ENCODE results near the gene MBD1.
"Not testable (repeated sequence)": the region's sequence is repeated elsewhere in the genome, so short reads cannot be mapped to it uniquely, and the experiment has no call there.

Gene MBD1

DNA sequence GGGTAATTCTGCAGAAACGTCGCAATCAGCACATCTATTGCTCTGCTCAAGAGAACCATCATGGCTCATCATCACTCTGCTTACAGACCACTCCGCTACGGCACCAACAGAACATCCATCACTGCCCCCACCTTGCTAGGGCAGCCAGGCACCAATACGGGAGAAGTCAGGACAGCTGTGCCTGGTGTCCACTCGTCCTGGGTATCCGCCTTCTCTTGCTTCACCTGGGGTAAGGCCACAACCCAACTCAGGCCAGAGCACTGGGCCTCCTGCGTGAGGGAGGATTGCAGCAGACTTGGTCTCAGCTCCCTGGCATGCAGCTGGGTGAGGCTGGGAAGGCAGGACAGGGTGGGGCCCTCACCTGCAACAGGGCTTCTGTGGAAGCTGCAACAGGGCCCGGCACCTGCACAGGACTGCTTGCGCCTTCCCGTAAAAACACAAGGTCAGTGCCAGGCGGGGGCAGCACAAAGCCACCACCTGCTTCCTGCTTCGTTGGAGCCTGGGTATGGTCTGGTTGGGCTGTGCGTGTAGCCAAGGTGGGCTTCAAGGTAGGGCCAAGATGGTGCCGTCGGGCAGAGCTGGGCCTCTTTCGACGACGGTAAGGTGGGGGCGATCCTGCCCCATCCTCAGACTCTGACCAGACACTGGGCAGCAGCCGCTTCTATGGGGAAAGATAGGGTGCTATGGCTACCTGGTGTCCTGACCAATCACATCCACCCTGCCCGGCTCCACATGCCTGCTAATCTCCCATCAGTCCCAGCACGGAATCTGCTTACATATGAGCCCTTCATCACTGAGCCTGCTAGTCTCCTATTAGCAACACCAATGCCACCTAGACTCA, 7.9 kb downstream of the MBD1 start:
- Mint-ChIP-seq H3K27me3 (ENCODE audit: low read depth) (no peaks in the 10 kb centered on the region), H3K4me1 (ENCODE audit: low read depth) (peaks cover 4% of the 10 kb centered on the region), H3K36me3 (ENCODE audit: low read depth) (peaks cover 66% of the 10 kb centered on the region), H3K4me3 (no peak overlapping the region), H3K9me3 (no peaks in the 10 kb centered on the region), H3K27ac (no peak overlapping the region)
- DNase-seq (ENCODE audit: low spot score): no peak

DNA sequence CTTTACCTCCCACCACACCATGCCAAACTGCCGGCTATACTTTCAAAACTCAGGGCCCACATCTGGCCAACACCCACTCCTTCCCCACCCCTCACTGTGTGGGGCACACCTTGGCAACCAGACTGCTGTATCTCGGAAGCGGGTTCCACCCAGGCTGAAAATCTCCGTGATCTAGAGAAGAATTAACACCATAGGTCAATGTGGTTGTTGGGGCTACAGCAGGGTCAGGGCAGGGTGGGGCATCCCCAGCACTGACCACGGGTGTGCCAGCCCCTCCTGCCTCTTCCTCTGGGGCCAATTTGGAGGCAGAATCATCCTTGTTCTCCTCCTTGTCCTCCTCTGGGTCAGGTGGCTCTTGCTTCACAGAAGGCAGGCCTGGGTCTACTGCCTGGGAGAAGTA, 8.8 kb downstream of the MBD1 start:
- Mint-ChIP-seq H3K4me1 (ENCODE audit: low read depth) (peaks cover 3% of the 10 kb centered on the region), H3K27me3 (ENCODE audit: low read depth) (no peaks in the 10 kb centered on the region), H3K4me3 (no peak overlapping the region), H3K36me3 (ENCODE audit: low read depth) (peaks cover 63% of the 10 kb centered on the region), H3K27ac (no peak overlapping the region), H3K9me3 (no peaks in the 10 kb centered on the region)
- no peak for DNase-seq (ENCODE audit: low spot score)

DNA sequence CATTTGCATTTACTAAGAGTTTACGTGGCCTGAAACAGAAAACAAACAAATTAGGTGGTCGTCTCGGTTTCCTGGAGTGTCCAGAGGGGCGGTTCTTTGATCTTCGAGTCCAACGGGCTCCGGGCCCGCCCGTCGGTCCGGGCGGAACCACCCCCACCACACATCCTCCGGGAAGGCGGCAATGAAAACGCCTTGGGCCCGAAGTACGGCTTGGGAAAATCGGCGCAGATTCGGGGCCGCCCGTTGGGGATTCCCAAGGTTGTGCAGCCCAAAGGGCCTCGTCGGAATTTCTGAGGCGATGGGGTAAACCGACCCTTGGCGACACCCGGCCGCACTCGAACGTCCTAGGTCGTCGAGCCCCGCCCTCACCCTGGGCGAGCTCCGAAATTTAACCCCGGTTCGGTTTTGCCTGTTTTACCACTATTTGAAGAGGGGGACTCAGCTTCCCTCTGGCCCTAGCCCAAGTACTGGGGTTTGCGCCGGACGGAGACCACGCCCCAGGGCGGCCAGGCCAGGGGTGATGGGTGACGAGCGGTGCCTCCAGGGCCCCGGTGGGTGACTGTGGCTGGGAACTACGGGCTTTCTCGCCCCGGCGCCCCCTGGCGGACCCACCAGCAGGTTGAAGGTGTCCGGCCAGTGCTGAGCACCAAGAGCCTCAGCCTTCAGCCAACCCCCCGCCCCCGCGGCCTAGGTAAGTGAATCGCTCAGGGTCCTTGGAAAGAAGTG, 13.1 kb downstream of the MBD1 start:
- H3K4me3 Mint-ChIP-seq: peak overlapping the region; percentile 71
- H3K36me3 Mint-ChIP-seq (ENCODE audit: low read depth): peaks cover 33% of the 10 kb centered on the region
- H3K9me3 Mint-ChIP-seq: no peaks in the 10 kb centered on the region
- DNase-seq (ENCODE audit: low spot score): peak; percentile 78
- H3K27me3 Mint-ChIP-seq (ENCODE audit: low read depth): peaks cover 4% of the 10 kb centered on the region
- H3K27ac Mint-ChIP-seq: peak overlapping the region; percentile 56
- H3K4me1 Mint-ChIP-seq (ENCODE audit: low read depth): peaks cover 15% of the 10 kb centered on the region

DNA sequence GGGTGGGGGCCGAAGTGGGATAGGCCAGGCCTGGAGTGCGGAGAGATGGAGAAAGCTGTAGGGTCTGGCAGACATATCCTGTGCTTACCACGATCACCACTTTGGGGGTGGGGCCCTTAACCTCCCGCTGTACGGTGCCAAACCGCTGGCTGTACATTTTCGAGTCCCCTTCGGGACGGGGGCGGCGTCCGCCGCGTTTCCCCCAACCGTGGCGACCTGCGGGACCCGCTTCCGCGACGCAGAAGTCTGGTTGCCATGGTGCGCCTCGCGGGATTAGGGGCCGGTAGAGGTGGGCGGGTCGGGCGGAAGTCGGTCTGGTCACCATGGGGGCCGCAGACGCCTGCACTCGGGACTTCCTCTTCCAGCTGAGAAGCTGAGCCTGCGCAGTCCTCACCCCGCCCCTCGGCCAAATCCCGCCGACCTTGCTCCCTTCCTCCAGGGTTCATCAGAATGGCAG, 15.0 kb downstream of the MBD1 start, which contains the start of gene CFAP53:
Gene CFAP53 (minus strand): TSS at position 248 of the 457 bp plus-strand sequence. CDS start 91 bp downstream, at position 157.
- peak; percentile 86 for DNase-seq (ENCODE audit: low spot score)
- H3K9me3 Mint-ChIP-seq: no peaks in the 10 kb centered on the region
- peak within 1 kb of the TSS; percentile 29 for H3K27ac Mint-ChIP-seq
- H3K27me3 Mint-ChIP-seq (ENCODE audit: low read depth): peaks cover 11% of the 10 kb centered on the region
- H3K4me1 Mint-ChIP-seq (ENCODE audit: low read depth): peaks cover 15% of the 10 kb centered on the region
- H3K4me3 Mint-ChIP-seq: peak within 1 kb of the TSS; percentile 84
- H3K36me3 Mint-ChIP-seq (ENCODE audit: low read depth): peaks cover 17% of the 10 kb centered on the region

DNA sequence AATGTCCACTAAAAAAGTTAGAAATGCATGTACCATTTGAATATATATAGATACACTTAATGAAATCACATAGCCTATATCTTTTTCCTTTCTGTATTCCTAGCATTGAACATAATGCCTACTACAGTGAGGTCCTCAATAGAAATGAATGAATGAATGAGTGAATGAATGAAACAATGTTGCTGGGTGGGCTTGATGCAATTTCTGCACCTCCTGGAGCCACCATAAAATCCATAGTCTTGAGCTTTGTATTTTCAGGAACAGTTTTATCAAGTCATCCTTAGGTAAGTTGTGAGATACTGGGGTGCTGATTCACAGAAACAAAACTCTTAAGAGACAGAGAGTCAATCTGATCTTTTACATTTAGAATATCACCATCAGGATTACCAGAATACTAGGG, 18.3 kb downstream of the MBD1 start:
- Mint-ChIP-seq H3K4me1 (ENCODE audit: low read depth) (peaks cover 13% of the 10 kb centered on the region), H3K36me3 (ENCODE audit: low read depth) (peaks cover 3% of the 10 kb centered on the region), H3K27ac (no peak overlapping the region)

DNA sequence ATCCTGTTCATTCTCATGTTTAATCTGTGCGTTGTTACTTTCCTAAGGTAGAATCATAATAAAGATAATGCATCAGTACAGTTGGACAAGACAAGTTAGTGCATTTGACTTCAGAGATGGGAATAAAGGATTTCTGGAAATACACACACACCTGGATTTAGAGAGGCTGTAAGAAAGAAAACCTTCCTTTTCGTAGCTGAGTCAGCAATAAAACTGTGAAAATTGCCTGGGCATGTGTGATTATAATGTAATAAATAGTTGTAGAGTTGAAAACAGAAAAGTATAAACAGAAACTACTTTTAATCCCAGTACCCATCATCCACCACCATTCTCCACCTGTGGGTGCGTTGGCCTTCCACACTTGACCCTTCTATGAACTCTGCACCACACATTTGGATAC, 30.4 kb downstream of the MBD1 start:
- DNase-seq (ENCODE audit: low spot score): no peak
- Mint-ChIP-seq H3K27me3 (ENCODE audit: low read depth) (peaks cover 10% of the 10 kb centered on the region), H3K27ac (no peak overlapping the region), H3K9me3 (no peaks in the 10 kb centered on the region), H3K4me1 (ENCODE audit: low read depth) (peaks cover 8% of the 10 kb centered on the region), H3K4me3 (no peak overlapping the region), H3K36me3 (ENCODE audit: low read depth) (no peaks in the 10 kb centered on the region)

More for the DNA sequence above, 18.3 kb downstream of the MBD1 start:
- DNase-seq (ENCODE audit: low spot score): no peak
- H3K9me3 Mint-ChIP-seq: no peaks in the 10 kb centered on the region
- no peak overlapping the region for H3K4me3 Mint-ChIP-seq
- peaks cover 13% of the 10 kb centered on the region for H3K27me3 Mint-ChIP-seq (ENCODE audit: low read depth)

DNA sequence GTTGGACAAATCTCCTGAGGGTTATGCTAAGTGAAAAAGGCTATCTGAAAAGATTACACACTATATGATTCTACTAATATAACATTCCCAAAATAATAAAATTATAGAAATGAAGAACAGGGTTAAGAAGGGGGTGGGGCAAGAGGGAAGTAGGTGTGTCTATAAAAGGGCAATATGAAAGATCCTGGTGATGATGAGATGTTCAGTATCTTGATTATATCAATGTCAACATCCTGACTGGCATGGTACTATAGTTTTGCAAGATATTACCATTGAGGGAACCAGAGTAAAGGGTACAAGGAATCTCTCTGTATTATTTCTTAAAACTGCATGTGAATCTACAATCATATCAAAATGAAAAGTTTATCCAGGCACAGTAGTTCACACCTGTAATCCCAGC, 31.7 kb downstream of the MBD1 start:
- peaks cover 8% of the 10 kb centered on the region for H3K27me3 Mint-ChIP-seq (ENCODE audit: low read depth)

DNA sequence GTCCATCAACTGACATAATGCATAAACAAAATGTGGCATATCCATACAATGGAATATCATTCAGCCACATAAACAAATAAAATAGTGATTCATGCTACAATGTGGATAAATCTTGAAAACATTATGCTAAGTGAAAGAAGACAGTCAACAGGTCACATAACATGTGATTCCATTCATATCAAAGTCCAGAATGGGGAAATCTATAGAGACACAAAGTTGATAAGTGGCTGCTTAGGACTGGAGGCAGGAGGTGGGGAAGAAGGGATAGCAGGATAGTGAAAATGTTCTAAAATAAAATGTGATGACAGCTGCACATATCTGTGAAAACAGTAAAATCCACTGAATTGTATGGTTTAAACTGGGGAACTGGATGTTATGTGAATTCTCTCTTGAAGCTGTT, 33.8 kb downstream of the MBD1 start:
- Mint-ChIP-seq H3K36me3 (ENCODE audit: low read depth) (no peaks in the 10 kb centered on the region), H3K27ac (no peak overlapping the region), H3K4me3 (no peak overlapping the region), H3K4me1 (ENCODE audit: low read depth) (peaks cover 8% of the 10 kb centered on the region), H3K9me3 (peaks cover 5% of the 10 kb centered on the region), H3K27me3 (ENCODE audit: low read depth) (peaks cover 8% of the 10 kb centered on the region)
- no peak for DNase-seq (ENCODE audit: low spot score)

More for the DNA sequence above, 31.7 kb downstream of the MBD1 start:
- Mint-ChIP-seq H3K4me1 (ENCODE audit: low read depth) (peaks cover 8% of the 10 kb centered on the region), H3K27ac (no peak overlapping the region), H3K4me3 (no peak overlapping the region), H3K9me3 (no peaks in the 10 kb centered on the region), H3K36me3 (ENCODE audit: low read depth) (no peaks in the 10 kb centered on the region)
- no peak for DNase-seq (ENCODE audit: low spot score)

DNA sequence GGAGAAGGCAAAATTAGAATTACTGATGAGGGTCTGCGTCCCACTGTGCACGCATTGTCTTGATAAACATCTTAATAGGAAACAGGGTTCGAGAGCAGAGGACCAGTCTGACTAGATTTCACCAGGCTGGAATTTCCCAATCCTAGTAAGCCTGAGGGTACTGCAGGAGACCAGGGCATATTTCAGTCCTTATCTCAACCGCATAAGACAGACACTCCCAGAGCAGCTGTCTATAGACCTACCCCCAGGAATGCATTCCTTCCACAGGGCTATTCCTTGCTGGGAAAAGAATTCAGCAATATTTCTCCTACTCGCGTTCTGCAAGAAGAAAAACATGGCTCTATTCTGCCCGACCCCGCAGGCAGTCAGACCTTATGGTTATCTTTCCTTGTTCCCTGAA, 39.6 kb downstream of the MBD1 start:
- DNase-seq (ENCODE audit: low spot score); H3K27ac Mint-ChIP-seq; H3K4me1 Mint-ChIP-seq (ENCODE audit: low read depth): not testable (repeated sequence)

DNA sequence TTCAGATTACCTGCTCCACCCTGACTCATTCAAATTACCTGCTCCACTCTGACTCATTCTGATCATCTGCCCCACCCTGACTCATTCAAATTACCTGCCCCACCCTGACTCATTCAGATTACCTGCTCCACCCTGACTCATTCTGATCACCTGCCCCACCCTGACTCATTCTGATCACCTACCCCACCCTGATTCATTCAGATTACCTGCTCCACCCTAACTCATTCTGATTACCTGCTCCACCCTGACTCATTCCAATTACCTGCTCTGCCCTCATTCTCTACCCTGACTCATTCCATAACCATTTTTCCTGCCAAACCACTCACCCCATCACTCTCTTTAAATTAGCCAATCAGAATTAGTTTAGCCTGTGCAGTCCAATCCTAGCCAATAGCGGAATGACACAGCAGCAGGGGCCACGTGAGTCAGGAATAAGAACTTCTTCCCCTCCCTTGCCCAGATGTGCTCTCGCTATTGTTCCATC, 41.2 kb downstream of the MBD1 start:
- H3K4me3 Mint-ChIP-seq: no peak overlapping the region
- peak overlapping the region; percentile 34 for H3K27ac Mint-ChIP-seq
- H3K36me3 Mint-ChIP-seq (ENCODE audit: low read depth): peaks cover 5% of the 10 kb centered on the region
- no peaks in the 10 kb centered on the region for H3K27me3 Mint-ChIP-seq (ENCODE audit: low read depth)
- peaks cover 7% of the 10 kb centered on the region for H3K4me1 Mint-ChIP-seq (ENCODE audit: low read depth)
- H3K9me3 Mint-ChIP-seq: peaks cover 17% of the 10 kb centered on the region
- no peak for DNase-seq (ENCODE audit: low spot score)

More for the DNA sequence above, 39.6 kb downstream of the MBD1 start:
- not testable (repeated sequence) for H3K27me3 Mint-ChIP-seq (ENCODE audit: low read depth); H3K4me3 Mint-ChIP-seq; H3K36me3 Mint-ChIP-seq (ENCODE audit: low read depth)
- peaks cover 17% of the 10 kb centered on the region for H3K9me3 Mint-ChIP-seq

DNA sequence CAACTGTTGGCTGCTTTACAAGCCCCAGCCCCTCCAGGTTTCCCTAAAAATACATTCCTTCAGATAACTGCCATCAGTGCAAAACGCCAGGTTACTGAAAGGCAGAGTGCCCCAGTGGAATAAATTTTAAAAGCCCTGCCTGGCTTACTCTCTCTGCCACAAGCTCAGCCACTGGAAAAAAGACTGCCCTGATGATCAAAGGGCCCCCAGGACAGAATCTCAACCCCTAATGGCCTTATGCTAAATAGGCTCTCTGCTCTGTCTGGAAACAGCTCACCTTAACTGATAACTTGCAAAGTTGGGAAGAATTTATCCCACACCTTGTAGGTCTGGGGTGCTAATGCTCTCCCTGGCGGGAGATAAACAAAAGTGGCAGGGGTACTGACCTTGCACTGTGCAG, 48.9 kb downstream of the MBD1 start:
- H3K9me3 Mint-ChIP-seq: no peaks in the 10 kb centered on the region
- H3K4me1 Mint-ChIP-seq (ENCODE audit: low read depth): no peaks in the 10 kb centered on the region
- DNase-seq (ENCODE audit: low spot score): no peak
- H3K27me3 Mint-ChIP-seq (ENCODE audit: low read depth): peaks cover 11% of the 10 kb centered on the region
- no peak overlapping the region for H3K4me3 Mint-ChIP-seq
- no peaks in the 10 kb centered on the region for H3K36me3 Mint-ChIP-seq (ENCODE audit: low read depth)
- no peak overlapping the region for H3K27ac Mint-ChIP-seq

DNA sequence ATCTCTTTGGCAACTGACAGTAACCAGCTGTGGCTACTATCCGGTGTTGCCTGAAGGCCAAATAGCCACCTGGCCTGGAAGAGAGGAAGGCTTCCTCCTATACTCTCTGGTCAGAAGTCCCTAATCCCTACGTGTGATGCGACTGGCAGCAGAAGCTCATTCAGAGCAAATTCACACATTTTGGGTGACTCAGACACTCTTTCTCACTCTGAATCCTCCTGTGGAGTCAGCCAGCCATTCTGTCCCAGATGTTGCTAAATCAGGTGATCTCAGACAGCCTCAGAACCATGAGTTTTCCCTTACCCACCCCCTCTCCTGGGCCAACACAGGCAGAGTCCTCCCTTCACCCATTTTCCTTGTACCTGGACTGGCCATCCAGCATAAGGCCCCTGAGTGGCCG, 49.7 kb downstream of the MBD1 start:
- no peaks in the 10 kb centered on the region for H3K36me3 Mint-ChIP-seq (ENCODE audit: low read depth)
- H3K27ac Mint-ChIP-seq: no peak overlapping the region
- no peaks in the 10 kb centered on the region for H3K9me3 Mint-ChIP-seq
- H3K4me3 Mint-ChIP-seq: no peak overlapping the region
- no peaks in the 10 kb centered on the region for H3K4me1 Mint-ChIP-seq (ENCODE audit: low read depth)
- peaks cover 11% of the 10 kb centered on the region for H3K27me3 Mint-ChIP-seq (ENCODE audit: low read depth)
- DNase-seq (ENCODE audit: low spot score): no peak

DNA sequence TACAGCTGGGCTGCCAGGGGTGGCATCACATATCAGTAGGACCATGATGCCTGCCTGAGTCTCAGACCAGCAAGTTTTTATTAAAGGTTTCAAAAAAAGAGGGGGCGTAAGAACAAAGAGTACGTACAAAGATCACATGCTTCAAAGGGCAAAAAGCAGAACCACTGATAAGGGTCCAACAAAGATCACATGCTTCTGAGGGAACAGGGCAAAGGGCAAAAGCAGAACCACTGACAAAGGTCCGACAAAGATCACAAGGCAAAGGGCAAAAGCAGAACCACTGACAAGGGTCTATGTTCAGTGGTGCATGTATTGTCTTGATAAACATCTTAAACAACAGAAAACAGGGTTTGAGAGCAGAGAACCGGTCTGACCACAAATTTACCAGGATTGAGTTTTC, 61.1 kb downstream of the MBD1 start:
- peaks cover 24% of the 10 kb centered on the region for H3K27me3 Mint-ChIP-seq (ENCODE audit: low read depth)
- H3K9me3 Mint-ChIP-seq: peaks cover 12% of the 10 kb centered on the region
- H3K27ac Mint-ChIP-seq; H3K4me3 Mint-ChIP-seq; H3K4me1 Mint-ChIP-seq (ENCODE audit: low read depth); DNase-seq (ENCODE audit: low spot score); H3K36me3 Mint-ChIP-seq (ENCODE audit: low read depth): not testable (repeated sequence)

Measured in T-helper 2 cell treated with Interferon-gamma antibody and Interleukin-4, amounts not matched to agents 5 μg/mL and 100 μg/mL, for 36 hours (primary cell).